Cerebellar nuclear complex (tissue), 1 donor: ENCODE results near the gene RNF43.

ENCODE experiments used
- DNase-seq, 2 experiments: peaks; one replicate each; lab custom pipeline; 2025; lab: John Stamatoyannopoulos, UW

The RNF43 gene

DNA sequence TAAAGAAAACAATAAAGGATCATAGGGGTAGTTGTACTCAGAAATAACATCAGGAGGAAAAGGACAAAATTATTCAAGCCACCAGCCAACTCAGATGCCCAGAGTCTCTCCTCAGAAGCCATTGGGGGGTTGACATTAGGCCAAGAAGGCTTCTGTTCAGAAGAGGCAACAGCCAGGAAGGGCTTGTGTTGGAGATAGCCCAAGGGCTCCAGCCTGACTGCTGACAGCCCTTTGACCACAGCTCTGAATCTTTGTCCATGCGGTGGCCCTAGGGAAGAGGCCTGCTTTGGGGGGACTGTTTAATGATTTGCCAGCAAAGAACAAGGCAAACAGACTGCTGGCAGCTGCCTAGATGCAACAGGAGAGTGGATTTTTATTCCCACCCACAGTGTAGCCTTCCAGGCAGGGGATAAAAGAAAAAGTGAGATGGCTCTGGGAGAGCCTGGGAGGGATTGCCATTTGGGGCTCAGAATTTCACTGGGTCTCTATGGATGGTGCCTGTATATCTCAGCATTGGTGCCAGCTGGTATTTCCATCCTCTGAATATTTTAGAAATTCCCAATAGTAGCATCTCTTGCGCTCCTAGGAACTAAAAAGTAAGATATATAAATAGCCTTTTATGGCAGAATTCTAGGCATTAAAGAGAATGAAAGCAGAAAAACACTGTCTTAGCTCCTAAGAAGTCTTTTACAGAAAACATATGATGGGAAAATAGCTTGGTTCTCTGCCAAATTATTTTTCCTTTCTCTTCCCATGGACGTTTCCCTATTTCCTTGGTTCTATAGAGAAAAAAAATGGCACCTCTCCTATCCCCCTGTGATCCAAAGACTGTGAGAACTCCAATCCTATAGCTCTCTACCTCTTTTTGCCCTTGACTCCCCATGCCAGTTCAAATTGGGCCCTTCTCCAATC, 36.0 kb downstream of the RNF43 start:
- DNase-seq: peak; percentile 23 to 25

DNA sequence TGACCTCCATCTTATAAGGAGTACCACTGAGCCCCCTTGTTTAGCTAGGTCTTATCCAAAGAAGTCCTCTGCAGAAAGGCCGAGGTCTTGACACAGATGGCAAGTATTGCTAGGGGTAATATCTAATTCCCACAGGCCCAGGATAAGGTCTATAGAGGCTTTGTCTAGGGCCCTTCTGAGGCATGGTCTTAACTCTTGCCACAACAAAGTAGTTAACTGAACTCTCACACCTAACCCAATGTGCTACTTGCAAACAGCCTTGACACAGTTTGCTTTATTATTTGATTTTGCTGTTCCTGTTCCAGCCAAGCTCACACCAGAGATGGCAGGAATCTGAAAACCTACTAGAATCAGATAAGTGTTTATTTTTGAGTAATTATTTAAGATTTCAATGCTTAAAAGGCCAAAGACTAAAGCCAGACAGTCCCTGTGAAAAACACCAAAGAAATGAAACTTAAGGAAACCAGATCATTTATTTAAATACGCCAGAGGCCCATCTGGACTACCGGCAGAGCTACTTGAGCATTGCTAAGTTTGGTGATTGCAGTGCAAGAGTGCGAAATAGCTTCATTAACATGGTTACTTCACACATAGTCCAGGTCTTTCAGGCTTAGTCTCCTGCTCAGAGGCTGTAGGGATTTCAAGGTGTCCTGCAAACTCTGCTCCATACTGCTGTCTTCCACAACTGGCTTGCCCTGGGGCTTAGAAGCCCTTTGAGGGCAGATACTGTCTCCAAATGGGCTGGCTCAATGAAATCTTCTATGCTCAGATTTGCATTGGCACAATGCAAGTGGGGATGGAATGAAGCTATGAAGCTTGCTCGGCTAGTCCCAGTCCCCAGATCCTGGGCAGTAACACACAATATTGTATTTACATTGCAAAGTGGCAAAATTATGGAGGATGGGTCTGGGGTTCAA, 36.9 kb downstream of the RNF43 start:
- no peak for DNase-seq

DNA sequence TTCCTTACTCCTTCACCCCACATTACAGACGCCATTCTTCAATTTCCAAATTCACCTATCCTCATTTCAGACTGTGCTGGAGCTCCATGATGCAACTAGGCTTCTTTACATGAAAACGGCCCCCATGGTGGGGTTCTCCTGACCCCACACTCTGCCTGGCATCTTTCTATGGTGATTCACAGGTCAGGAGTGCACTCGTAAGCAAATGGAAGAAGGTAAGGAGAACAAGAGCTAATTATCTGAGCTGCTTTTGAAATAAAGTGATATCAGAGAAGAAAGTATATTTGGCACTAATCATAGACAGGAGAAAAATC, 37.9 kb downstream of the RNF43 start:
- no peak for DNase-seq

DNA sequence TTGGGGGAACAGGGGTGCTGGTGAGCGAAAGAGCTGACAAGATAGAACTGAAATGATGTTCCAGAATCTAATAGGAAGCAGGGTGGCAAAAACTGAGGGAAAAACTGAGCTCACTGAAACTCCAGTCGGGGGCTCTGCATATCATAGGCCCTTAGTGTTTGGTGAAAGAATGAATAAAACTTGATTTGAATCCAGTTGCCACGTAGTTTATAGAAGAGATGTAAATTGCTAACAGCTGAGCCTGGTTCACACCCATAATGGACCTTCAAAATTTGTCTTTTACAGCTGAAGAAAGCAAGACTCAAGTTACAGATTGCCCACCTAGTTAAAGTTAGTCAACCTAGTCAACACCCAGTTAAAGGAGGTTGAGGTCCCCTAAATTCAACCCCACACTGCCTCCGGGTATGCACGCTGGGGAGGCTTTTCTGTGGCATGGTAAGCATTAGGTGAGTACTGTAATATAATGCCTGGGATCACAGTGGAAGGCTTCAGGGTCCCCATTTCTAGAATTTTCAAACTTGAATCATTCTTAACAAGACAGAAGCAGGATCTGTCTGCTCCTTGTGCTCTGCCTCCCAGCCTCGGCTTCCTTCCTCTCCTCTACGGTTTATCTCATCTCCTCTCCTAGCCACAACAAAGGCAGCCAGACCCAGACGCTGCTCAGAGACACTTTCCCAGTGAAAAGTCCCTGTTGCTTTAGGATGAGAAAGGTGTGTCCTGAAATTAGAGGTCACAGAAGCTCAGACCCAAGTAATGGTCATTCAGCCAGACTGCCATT, 38.4 kb downstream of the RNF43 start:
- no peak for DNase-seq

- DNase-seq: no peak
Measured at GRCh38 chr17:58377661-58378060, 39.7 kb downstream of the RNF43 start.

DNA sequence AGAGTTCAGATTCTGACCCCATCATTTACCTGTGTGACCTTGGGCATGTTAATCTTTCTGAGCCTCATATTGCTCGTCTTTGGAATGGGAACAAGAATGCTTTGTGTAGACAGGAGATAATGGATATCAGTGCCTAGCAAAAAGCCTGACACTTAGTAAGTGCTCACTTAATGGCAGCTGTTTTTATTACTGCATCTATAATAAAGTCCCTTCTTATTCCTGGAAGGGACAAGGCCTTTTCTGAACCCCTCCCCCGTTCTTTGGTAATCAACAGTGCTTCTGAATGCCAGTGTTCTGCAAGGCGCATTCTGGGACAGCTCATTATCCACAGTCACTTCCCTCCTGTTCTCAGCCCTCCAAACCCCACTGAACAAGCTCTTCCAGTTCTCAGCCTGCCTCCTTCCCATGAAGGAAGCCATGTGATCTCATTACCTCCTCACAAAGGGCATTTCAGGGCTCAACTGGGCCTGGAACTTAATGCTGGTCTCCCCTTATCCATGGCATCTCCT, 40.2 kb downstream of the RNF43 start:
- DNase-seq: no peak

DNA sequence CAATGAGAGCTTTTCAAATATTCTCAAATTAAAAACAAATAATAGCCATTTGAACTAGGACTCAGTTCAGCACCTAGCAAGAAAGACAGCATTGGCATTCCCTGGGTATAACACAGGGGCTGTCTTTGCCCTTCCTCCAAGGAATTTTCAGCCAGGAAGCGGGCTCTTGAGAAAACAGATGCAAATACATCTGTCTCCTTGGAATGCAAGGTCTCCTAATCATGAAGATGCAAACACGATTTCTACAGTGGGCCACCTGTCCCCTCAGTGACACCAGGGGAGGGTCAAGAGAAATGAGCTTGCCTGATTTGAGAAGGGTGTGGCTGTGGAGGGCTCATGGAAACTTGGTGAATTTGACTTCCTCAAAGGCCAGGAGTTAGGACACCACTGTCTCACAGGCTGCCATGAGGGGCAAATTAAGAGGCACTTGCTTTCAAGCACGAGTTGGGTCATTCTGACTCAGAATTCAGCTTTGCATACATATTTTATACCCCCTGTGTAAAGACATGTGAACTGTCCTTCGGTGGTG, 40.8 kb downstream of the RNF43 start:
- no peak for DNase-seq

DNA sequence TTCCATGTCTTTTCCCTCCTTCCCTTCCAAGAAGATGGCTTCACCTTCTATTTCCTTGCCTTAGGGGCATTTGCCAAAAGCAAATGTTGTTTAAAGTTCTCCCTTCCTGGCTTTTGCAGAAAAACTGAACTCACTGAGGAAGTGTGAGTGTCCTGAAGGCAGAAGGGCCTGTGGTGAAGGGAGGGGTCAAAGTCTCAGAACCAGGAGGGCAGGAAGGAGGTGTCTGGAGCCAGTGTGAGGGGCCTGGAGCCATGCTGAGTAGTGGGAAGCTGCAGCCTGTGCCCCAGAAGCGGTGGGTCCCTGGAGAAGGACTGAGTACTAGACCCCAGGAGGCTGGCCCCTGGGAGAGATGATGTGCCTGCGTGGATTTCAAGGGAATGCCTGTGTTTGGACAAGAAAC, 41.5 kb downstream of the RNF43 start:
- DNase-seq: no peak

- DNase-seq: no peak
Measured at GRCh38 chr17:58375256-58375655, 42.1 kb downstream of the RNF43 start.

DNA sequence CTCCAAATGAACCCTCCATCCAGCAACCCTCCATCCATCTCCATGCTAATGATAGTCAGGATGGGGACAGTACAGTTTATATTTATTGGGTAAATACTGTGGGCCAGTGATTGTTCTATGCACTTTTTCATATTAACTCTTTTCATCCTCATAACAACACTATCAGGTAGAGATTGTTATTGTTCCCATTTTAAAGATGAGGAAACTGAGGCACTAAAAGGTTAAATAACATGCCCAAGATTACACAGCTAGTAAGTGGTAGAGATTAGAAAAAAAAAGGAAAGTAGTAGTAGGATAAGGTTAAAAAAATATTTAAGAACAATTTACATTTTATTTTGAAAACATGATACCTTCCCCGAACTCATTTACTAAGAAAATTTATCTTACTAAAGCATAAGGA, 43.4 kb downstream of the RNF43 start:
- no peak for DNase-seq

- DNase-seq: no peak
Measured at GRCh38 chr17:58373003-58373402, 44.3 kb downstream of the RNF43 start.

- peak in 1 of 2 experiments; percentile 46 for DNase-seq
Measured at GRCh38 chr17:58371300-58371950, 45.9 kb downstream of the RNF43 start.

DNA sequence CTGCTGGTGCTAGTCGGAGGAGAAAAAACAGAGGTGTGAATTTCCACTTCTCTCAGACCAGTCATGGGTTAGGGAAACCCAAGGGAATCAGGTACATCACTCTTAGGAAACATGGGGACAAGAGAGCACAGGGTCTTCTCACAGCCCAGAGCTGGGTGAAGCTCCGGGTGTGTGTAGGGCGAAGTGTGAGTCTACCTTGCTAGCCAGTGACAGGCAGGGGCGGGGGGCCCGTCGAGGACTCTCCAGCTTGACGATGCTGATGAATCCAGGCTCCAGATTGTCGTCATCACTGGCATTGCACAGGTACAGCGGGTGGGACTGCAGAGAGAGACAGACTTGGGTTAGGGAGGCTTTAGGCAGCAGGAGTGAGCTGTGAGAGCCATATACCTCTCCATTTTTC, 46.6 kb downstream of the RNF43 start:
- DNase-seq: no peak

DNA sequence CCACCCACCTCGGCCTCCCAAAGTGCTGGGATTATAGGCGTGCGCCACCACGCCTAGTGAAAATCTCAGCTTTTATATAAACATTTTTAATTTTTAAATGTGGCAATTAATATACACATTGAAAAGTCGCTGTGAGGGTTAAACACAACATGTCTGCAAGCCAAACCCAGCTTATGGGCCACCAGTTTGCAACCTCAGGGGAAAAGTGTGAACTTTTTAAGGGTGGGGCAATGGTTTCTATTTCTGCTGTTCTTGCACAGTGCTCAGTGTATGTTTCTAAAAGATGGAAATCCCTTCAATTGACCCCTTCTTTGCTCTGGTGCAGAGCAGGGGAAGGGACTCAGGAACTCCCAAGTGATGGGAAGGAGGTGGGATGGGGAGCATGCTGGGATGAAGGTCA, 47.0 kb downstream of the RNF43 start:
- DNase-seq: no peak

DNA sequence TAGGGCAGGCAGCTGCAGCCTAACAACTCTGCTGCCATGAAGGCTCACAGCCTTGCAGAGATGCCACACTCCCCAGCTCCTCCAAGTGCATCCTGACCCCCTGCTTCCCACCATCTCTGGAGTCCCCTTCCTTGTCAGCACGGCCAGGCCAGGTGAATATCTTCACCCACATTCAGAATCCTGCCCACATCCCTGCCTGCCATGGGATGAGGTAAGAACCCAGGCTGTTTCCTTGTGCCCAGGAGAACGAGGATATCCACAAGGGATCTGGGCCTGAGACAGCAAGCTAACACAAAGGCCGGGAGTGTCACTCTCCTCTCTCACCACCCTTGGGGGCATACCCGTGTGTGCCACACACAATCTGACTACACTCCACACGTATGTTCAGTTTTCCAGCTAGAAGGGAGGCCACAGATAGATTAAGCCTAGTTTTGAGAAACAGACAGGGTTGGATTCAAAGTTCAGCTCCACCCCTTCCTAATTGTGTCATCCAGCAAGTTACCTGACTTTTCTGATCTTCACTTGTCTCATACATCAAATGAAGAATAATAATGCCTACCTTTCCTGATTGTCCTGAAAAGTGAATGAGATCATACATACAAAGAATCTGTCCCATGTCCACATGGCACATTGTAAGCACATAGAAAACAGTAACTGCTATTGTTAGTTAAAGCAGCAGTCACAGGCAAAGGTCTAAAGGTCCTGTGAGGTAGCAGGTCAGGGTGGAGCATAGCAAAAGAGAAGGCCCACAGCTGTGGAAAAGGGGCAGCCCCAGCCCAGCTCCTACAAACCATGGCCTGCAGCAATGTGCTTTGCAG, 47.9 kb downstream of the RNF43 start:
- DNase-seq: no peak

GRCh38 chr17:58368860-58369213, 48.5 kb downstream of the RNF43 start:
- DNase-seq: no peak
